Measurements from ENCODE around the gene FSTL4.

FSTL4 gene

DNA sequence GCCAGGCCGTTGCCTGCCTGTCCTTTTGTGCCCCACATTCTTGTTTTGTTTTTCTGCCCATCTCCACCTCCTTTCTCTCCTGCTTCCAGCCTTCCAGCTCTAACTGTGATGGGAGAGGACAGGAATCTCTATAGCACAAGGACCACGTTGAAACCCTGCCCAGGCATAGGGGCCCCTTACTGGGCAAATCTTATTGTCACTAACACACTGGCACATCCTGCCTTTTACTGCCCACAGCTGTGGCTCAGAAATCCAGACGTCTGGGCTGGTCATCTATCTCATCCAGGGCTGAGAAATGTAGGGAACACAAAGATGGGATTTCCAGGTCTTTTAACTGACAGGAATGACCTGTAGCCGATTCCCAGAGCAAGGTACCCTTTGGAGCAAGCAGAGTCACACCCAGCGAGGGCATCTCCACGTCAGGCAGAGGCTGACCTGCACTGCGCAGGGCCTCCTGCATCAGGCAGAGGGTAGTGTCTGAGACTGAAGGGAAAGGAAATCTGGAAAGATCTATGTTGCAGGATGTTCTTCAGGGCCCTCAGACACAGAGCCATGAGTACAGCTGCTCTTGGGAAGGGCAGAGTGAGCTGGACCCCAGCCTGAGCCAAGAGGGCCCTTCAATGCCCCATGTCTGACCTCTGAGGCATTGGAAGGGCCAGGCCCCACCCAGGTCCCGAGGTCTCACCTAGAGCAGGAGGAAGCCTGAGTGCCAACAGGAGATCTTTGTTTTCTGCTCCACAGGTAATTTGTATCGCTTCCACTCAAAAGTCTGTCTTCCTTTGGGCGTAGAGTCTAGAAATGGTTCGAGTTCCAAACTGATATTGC, 278.8 kb downstream of the FSTL4 start:
- TF ChIP-seq ZFX (IDR thresholded peaks at IDR 0.05; ENCODE audit: borderline replicate concordance): no peak
- TF ChIP-seq, protein P1, sequence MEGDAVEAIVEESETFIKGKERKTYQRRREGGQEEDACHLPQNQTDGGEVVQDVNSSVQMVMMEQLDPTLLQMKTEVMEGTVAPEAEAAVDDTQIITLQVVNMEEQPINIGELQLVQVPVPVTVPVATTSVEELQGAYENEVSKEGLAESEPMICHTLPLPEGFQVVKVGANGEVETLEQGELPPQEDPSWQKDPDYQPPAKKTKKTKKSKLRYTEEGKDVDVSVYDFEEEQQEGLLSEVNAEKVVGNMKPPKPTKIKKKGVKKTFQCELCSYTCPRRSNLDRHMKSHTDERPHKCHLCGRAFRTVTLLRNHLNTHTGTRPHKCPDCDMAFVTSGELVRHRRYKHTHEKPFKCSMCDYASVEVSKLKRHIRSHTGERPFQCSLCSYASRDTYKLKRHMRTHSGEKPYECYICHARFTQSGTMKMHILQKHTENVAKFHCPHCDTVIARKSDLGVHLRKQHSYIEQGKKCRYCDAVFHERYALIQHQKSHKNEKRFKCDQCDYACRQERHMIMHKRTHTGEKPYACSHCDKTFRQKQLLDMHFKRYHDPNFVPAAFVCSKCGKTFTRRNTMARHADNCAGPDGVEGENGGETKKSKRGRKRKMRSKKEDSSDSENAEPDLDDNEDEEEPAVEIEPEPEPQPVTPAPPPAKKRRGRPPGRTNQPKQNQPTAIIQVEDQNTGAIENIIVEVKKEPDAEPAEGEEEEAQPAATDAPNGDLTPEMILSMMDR (IDR thresholded peaks at IDR 0.05): no peak
- no peak overlapping the region for H3K27ac ChIP-seq

DNA sequence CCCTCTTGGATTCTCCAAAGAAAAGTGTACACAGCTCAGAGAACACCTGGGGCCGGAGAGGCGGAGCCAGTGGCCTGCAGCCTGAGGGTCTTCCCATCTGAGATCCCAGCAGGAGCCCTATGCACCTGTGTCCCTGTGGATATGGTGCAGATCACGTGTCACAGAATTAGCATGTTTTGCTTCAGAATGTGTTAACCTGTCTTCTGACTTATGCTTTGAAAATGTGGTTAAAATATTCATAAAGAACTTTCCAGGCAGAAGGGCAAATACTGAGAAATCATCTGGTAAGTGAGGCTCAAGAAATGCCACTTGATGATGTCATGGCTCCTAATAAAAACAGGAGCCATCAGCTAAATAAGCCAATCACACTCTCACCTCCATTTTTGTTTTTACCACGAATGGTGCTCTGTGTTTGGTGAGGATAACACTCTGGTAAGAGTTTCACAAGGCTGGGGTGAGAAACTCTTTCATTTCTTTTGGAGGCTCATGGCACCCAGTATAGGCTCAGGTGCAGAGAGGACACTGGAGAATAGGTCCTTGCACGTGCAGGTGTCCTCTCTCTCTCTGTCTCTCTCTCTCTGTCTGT, 279.8 kb downstream of the FSTL4 start:
- TF ChIP-seq, protein P1 (IDR thresholded peaks at IDR 0.05): no peak
- TF ChIP-seq ZFX (IDR thresholded peaks at IDR 0.05; ENCODE audit: borderline replicate concordance): no peak
- no peak overlapping the region for H3K27ac ChIP-seq

DNA sequence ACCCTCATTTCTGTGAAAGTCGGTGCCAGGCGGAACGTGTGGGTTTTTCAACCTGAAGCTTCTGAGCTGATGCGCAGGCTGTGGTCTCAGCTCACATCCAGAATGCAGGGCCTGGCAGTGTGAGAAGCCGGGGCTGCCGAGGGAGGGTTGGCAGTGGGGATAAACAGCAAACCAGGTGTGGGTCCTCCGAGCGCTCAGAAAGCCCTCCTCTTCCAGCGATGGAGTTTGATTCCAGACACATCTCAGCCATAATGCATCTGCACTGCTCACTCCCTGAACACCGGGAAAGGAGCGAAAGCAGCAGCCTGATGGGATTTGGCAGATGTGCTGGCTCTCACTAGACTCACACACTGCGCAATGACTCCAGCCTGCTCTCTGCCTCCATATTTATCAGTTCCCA, 280.4 kb downstream of the FSTL4 start:
- TF ChIP-seq, protein P1 (IDR thresholded peaks at IDR 0.05): no peak
- no peak for TF ChIP-seq ZFX (IDR thresholded peaks at IDR 0.05; ENCODE audit: borderline replicate concordance)
- H3K27ac ChIP-seq: no peak overlapping the region

DNA sequence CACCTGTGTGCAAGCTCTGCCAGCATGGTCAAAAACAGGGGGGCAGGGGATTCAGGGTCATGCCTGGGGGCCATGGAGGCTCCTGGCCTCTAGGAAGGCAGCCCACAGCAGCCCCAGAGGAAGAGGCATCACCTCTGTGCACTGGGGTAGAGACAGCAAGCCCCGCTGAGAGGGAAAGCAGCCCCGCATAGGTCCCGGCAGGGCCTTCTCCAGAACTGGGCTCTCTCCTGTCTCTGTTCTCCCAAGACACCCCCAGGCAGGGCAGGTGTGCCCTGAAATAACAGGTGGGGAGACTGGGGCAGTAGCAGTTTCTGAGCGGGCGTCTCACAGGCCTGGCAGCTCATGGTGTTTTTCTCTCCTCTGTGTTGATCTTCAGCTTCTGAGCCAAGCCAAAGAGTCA, 281.4 kb downstream of the FSTL4 start:
- TF ChIP-seq ZFX (IDR thresholded peaks at IDR 0.05; ENCODE audit: borderline replicate concordance): no peak
- TF ChIP-seq, protein P1 (IDR thresholded peaks at IDR 0.05): no peak

DNA sequence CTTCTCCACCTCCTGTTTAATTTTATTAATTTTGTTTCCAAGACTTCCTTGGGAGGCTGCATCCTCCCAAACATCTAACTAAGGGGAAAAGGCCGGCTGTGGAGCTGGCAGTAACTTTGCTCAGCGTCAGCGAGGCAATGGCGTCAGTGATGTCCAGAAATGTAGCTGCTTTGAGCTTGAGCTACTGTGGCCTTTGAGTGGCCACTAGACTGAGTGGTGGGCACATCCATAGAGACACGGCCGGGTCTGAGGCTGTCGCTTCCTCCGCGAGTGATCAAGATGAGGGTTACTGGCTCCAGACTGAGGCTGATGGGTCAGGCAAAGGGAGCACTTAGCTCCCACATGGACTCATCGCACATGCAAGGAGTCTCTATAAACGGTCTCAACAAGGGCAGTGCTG, 283.5 kb downstream of the FSTL4 start:
- TF ChIP-seq ZFX (IDR thresholded peaks at IDR 0.05; ENCODE audit: borderline replicate concordance): no peak
- TF ChIP-seq, protein P1 (IDR thresholded peaks at IDR 0.05): no peak
- H3K27ac ChIP-seq: no peak overlapping the region

More for the DNA sequence above, 281.4 kb downstream of the FSTL4 start:
- no peak overlapping the region for H3K27ac ChIP-seq

DNA sequence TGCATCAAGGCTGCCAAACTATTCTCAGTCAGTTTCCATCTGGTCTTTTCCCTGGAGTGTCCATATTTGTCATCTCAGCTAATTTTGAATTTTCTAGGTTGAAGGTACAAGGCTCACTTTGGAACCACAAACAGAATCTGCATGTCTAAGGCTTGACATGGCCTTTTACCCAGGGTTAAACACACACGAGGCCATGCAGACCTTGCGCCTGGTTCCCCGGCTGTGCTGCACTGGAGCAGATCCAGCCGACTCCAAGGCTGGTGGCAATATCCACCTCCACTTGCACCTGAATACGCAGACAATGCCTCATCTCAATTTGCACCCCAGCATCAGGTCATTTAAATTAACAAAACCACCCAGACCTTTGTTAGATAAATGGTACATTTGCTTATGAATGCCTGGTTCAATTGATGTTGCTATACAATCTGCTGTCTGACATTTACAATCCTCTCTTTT, 284.4 kb downstream of the FSTL4 start:
- TF ChIP-seq, protein P1 (IDR thresholded peaks at IDR 0.05): no peak
- TF ChIP-seq ZFX (IDR thresholded peaks at IDR 0.05; ENCODE audit: borderline replicate concordance): no peak
- H3K27ac ChIP-seq: no peak overlapping the region

DNA sequence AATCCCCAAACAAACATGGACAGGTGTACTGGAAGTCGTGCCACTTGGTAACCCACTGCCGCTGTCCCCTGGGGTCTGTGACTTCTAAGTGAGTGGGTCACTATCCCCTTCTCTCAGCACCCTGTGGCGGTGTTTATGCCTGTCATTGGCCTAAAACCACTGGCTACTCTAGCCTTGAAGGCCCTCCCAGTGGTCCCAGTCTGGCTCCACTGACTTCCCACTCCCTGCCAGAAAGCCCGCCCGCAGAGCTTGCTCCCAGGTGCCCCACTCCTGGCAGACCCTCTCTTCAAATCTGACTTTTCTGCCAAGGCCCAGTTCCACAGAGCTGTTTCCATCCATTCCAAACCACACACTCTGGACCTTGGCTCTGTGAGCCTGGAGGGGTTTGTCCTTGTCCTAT, 286.0 kb downstream of the FSTL4 start:
- TF ChIP-seq ZFX (IDR thresholded peaks at IDR 0.05; ENCODE audit: borderline replicate concordance): no peak
- TF ChIP-seq, protein P1 (IDR thresholded peaks at IDR 0.05): no peak
- no peak overlapping the region for H3K27ac ChIP-seq
